Brain microvascular endothelial cell (primary cell): ENCODE results near the gene FOXC1.

Source experiments
- DNase-seq: peaks from one replicate; pipeline ENCODE4 v3.0.0-alpha.2; 2020
- H3K27ac ChIP-seq: fragments of 250-450 bp; sonication (Bioruptor Pico); 2 replicates; pipeline ENCODE4 v1.5.1; 2020; ENCODE audit warnings: mild to moderate bottlenecking, moderate library complexity
- H3K27me3 ChIP-seq: fragments of 250-450 bp; sonication (Bioruptor Pico); replicated peaks from 2 replicates; pipeline ENCODE4 v1.5.1; 2020; ENCODE audit warnings: mild to moderate bottlenecking
- H3K36me3 ChIP-seq: fragments of 250-450 bp; sonication (Bioruptor Pico); replicated peaks from 2 replicates; pipeline ENCODE4 v1.5.1; 2020; ENCODE audit warnings: mild to moderate bottlenecking
- H3K4me3 ChIP-seq: 2 replicates; pipeline ENCODE4 v1.5.1; 2011; ENCODE audit warnings: low read depth, mild to moderate bottlenecking, control low read depth, low read length, moderate library complexity
- in situ Hi-C: cut with HindIII; loops from 2 replicates; pipeline ENCODE4 v1.10.0; 2017; ENCODE audit warnings: low sequenced_read_pairs, low pct_ligation_motif_present
- TF ChIP-seq, protein P1 (sequence below): IDR thresholded peaks from 2 replicates; pipeline ENCODE4 v1.5.1; 2011; ENCODE audit warnings: low read depth, mild to moderate bottlenecking, moderate library complexity, low read length, control low read depth, inconsistent platforms; ENCODE audit errors: missing control alignments

FOXC1 gene

DNA sequence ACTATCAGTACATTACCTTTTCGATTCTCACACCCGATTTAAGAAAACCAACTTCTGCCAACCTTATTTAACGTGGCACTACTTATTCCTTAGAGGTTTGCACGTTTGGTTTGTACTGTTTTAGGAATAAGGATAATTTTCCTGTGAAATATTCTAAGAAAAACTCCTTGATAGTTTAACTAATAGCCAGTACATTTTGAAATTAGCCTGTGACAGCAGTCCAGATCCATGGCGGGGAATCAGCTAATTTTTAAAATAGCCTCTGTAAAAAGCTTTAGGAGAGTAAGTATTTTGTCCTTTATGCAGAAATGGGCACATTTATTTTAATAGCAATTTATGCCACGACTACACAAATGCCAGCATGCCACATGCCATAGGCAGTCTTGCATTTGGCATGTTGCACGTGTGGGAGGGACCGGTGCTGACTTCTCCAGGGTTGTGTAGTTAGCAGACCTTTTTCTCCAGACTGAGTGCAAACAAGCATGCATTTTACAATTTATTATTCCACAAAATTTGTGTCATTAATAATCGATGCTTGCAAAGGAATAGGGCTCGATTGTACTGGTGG is 6.2 kb downstream of the FOXC1 start:
- Histone ChIP-seq H3K27ac (no peak overlapping the region), H3K27me3 (peaks cover 18% of the 10 kb centered on the region), H3K4me3 (no peak overlapping the region), H3K36me3 (no peaks in the 10 kb centered on the region)
- no peak for DNase-seq
- TF ChIP-seq, protein P1, sequence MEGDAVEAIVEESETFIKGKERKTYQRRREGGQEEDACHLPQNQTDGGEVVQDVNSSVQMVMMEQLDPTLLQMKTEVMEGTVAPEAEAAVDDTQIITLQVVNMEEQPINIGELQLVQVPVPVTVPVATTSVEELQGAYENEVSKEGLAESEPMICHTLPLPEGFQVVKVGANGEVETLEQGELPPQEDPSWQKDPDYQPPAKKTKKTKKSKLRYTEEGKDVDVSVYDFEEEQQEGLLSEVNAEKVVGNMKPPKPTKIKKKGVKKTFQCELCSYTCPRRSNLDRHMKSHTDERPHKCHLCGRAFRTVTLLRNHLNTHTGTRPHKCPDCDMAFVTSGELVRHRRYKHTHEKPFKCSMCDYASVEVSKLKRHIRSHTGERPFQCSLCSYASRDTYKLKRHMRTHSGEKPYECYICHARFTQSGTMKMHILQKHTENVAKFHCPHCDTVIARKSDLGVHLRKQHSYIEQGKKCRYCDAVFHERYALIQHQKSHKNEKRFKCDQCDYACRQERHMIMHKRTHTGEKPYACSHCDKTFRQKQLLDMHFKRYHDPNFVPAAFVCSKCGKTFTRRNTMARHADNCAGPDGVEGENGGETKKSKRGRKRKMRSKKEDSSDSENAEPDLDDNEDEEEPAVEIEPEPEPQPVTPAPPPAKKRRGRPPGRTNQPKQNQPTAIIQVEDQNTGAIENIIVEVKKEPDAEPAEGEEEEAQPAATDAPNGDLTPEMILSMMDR, result no peak
- in situ Hi-C loops, result loop anchor here (25.0 kb wide), 2 partner anchors 496 to 746 kb away; no protein-coding TSS in a partner anchor

DNA sequence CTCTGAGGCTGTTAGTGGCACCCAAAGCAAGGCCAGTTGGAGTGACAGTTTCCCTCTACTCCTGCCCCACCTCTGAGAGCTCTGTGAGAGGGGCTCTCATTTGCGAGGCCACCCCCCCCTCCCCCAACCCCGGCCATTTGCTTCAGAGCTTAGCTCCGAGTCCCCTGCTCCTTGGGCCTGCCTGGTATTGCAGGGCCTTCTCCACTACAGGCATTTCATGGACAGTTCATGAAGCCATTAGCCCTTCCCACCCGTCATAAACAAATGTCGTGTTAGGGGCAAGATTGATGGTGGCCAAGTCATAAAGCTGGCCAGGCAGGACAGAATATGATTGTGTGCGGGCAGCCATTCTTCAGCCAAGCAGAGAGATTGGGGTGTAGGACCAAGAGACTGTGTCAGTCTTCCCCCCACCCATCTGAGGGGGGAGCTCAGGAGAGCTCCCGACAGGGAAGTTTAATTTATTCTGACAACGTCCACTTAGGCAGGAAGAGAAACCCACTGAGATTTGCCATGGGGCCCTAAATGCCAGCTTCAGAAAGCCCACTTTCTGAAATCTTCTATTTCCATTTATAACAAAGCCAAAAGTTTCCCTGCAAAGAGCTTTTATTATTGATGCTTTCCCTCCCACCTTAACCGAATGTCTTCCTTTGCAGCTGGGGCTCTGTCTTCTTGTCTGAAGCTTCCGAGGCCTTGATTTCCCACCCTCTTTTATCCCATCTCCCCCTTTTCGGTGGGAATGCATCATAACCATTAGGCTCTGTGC is 7.2 kb downstream of the FOXC1 start:
- DNase-seq, result no peak
- Histone ChIP-seq H3K4me3 (no peak overlapping the region), H3K36me3 (no peaks in the 10 kb centered on the region), H3K27me3 (peaks cover 25% of the 10 kb centered on the region), H3K27ac (no peak overlapping the region)
- in situ Hi-C loops, result loop anchor here (25.0 kb wide), 2 partner anchors 495 to 745 kb away; no protein-coding TSS in a partner anchor
- TF ChIP-seq, protein P1, result no peak

DNA sequence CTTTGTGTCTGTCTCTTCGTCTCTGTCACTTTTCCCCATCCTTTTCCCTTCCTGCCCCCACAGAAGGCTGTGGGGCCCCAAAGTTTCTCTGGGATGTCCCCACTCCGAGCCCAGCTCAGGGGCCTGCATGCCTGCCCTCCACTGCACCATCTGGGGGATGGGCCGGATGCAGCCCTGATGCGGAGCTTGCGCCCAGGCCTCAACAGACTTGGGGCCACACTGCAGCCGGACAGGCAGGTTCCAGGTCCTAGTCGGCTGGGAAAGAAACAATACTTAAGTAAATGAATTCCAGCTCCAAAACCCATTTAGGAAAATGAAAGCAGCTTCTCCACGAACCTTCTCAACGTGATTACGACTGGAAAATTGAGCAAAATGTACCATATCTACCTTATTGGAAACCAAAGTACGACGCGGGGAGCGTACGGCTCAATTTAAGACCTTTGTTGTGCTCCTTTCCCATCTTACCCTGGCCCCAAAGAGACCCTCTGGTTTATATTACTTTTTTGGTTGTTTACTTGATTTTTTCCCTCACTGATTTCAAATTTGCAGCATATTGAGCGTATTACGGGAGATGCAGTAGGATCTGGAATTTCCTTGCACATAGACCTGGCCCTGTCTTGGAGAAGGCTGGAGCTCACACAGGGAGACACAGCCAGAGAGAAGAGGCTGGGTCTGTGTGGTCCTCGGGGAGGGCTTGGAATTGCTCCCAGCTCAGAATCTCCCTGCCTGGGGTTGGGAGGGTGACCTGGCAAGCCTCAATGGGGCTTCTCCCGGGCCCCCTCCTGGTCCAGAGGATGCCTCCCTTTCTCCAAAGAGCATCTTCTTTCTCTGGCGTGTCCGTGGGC is 8.0 kb downstream of the FOXC1 start:
- Histone ChIP-seq H3K27ac (no peak overlapping the region), H3K4me3 (no peak overlapping the region), H3K27me3 (peaks cover 29% of the 10 kb centered on the region), H3K36me3 (no peaks in the 10 kb centered on the region)
- in situ Hi-C loops, result loop anchor here (25.0 kb wide), 2 partner anchors 495 to 745 kb away; no protein-coding TSS in a partner anchor
- TF ChIP-seq, protein P1, result no peak
- no peak for DNase-seq

DNA sequence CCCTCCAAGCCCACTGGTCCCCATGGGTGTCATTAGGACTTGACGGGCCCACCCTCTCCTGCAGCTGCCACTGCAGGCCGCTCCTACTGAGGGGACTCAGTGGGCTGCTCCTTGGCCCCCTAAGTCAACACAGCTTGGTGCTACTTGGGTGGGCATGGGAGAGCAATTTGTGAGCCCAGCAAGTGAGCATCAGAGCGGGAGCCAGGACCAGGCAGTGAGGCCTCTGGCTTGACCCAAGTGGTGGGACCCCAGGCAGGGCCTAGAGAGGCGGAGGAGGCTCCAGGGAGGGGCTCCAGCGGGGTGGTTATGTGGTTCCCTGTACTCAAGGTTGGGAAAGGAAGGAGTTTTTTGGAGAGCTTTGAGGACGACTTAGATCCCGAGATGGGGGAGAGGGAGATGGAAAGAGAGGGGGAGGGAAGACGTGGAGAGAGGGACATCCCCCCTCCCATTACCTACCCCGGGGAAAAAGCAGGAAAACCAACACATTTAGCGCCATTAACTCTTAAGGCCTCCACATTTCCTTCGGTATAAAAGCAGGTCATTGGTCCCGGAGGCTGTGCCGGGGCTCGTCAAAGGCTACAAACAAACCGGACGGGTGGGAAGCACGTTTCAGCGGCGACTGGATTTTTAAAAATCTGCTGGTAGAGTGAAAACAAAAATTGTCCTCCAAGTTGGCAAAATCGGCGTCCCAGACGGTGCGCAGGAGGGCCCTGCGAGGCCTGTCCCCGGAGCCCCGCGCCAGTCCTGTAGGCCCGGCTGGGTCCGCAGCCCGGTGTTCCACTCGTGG is 8.8 kb downstream of the FOXC1 start:
- Histone ChIP-seq H3K27me3 (peaks cover 37% of the 10 kb centered on the region), H3K27ac (no peak overlapping the region), H3K36me3 (no peaks in the 10 kb centered on the region), H3K4me3 (no peak overlapping the region)
- DNase-seq, result no peak
- TF ChIP-seq, protein P1, result no peak
- in situ Hi-C loops, result loop anchor here (25.0 kb wide), 2 partner anchors 494 to 744 kb away; no protein-coding TSS in a partner anchor

DNA sequence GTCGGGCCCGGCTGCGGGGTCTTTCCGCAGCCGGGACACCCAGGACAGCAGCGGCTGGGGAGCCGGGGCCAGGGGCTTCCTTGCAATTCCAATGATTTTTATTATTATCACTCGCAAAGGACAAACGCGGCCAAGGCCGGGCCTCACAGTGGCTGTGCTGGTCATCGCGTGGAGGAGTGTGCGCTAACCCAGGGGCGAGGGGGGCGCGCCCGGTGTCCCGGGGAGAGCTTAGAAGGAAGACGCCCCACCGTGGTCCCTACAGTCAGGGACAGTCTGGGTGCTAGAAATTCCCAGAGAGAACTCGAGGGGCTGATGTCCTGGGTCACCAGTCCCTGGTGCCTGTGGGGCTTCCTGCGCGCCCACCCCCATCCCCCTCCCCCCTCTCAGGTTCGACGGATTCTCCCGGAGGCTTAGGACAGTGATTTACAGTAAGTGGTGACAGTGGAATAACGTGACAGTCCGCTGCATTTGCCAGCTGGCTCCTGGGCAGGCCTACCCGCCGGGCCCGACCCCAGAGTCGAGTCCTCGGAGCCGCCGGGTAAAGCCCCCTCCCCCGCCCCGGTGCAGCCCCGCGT is 9.5 kb downstream of the FOXC1 start:
- in situ Hi-C loops, result loop anchor here (25.0 kb wide), 2 partner anchors 493 to 743 kb away; no protein-coding TSS in a partner anchor
- no peak for DNase-seq
- Histone ChIP-seq H3K4me3 (no peak overlapping the region), H3K36me3 (no peaks in the 10 kb centered on the region), H3K27ac (no peak overlapping the region), H3K27me3 (peaks cover 43% of the 10 kb centered on the region)
- TF ChIP-seq, protein P1, result no peak
